NCI-H446 (cell line): ENCODE results near the gene IPO7.

Experiments used
- DNase-seq, 2 experiments: peaks; one replicate each; lab custom pipeline; 2025; lab: John Stamatoyannopoulos, UW

The IPO7 gene

DNA sequence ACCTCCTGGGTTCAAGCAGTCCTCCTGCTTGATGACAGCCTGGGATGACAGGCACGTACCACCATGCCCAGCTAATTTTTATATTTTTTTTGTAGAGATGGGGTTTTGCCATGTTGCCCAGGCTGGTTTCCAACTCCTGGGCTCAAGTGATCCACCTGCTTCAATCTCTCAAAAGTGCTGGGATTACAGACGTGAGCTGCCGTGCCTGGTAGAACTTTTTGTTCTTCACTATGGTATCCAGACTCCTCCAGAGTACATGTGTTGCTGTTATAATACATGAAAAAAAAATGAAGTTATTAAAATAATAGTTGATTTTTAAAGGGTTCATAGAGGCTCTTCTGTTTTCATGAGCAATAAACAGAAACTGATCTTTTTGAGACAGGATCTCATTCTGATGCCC is 105.9 kb downstream of the IPO7 start:
- no peak for DNase-seq

DNA sequence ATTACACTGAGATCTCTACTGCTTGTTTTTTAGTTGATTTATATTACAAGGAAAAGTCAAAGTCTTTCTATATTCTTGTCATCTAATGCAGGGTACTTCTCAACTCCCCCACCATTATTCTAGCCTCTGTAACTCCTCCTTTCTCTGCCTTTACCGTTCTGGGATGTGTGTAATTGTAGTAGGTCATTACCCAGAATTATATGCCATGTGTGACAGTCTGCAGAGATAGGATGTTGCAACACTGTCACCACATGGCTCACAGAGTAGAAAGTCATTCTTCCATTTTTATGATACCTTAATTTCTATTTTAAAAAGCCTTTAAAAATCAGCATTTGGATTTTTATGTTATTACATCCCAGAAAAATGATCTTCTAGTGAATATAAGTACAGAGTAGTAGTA is 109.0 kb downstream of the IPO7 start:
- no peak for DNase-seq

DNA sequence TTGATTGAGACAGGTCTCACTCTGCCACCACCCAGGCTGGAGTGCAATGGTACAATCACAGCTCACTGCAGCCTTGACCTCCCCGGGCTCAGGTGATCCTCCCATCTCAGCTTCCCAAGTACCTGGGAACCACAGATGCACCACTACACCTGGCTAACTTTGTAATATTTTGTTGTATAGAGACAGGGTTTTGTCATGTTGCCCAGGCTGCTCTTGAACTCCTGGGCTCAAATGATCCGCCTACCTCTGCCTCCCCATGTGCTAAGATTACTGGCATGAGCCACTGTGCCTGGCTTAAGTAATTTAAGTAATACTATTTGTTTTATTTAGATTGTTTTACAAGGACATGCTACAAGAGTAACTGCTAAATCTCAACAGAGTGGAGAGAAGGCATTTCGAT is 109.9 kb downstream of the IPO7 start:
- DNase-seq, result no peak

DNA sequence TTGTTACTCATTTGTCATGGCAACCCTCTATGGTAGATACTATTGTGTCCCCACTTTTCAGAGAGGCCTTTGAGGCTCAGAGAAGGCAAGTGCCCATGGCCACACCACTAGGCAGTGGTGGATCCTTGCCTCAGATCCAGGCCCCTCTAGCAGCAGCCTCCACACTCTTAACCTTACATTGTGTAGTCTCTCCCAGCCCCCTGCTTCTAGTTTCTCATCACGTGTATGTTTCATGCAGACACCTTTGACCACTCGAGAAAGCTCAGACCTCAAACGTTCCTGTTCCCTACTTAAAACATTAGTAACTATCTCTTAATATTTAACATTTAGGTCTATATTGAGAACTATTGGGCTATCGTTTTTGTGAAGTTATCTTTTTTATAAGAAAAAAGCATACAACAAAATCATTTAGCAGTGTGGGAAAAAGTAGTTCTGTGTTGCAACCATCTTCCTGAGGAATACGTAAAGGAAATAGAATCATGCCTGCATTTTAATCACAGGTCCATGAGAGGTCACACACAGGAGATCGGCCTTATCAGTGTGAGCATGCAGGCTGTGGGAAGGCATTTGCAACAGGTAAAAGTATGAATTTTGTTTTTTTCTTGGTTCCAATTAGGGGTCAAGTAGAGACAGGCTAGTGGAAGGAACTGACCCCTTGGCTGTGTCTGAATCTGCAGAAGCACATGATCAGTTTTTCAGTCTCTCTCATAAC is 111.5 kb downstream of the IPO7 start:
- DNase-seq, result no peak
